ENCODE measurements around the gene RFWD3.
A peak's percentile ranks its signal among the peaks of the same experiment; 100 is the strongest.

Gene RFWD3

GRCh38 chr16:74637742-74638453 lies 28.8 kb downstream of the RFWD3 start:
- no peak overlapping the region for H3K4me3 ChIP-seq (ENCODE audit: low read depth, low read length)
- TF ChIP-seq CTCF (IDR thresholded peaks at IDR 0.05; ENCODE audit: control insufficient read depth, extremely low read depth, insufficient read depth) = no peak
- no peak for DNase-seq (ENCODE audit: low read depth)

DNA sequence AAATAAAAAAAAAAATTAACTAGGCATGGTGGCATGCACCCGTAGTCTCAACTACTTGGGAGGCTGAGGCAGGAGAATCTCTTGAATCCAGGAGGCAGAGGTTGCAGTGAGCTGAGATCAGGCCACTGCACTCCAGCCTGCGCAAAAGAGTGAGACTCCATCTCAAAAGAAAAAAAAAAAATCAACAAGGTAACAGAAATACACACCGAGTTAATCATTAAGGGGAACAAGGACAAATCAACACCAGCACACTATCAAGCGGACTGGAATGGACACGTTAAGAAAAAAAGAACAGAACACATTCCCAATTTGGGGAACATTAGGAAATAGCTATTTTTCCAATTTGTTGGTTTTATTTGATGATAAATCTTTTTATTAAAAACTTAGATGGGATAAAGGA lies 31.4 kb downstream of the RFWD3 start:
- no peak for DNase-seq (ENCODE audit: low read depth)
- TF ChIP-seq CTCF (IDR thresholded peaks at IDR 0.05; ENCODE audit: control insufficient read depth, extremely low read depth, insufficient read depth) = no peak
- H3K4me3 ChIP-seq (ENCODE audit: low read depth, low read length) = no peak overlapping the region

GRCh38 chr16:74633686-74634085 lies 33.0 kb downstream of the RFWD3 start:
- no peak overlapping the region for H3K4me3 ChIP-seq (ENCODE audit: low read depth, low read length)
- no peak for DNase-seq (ENCODE audit: low read depth)
- TF ChIP-seq CTCF (IDR thresholded peaks at IDR 0.05; ENCODE audit: control insufficient read depth, extremely low read depth, insufficient read depth) = no peak

DNA sequence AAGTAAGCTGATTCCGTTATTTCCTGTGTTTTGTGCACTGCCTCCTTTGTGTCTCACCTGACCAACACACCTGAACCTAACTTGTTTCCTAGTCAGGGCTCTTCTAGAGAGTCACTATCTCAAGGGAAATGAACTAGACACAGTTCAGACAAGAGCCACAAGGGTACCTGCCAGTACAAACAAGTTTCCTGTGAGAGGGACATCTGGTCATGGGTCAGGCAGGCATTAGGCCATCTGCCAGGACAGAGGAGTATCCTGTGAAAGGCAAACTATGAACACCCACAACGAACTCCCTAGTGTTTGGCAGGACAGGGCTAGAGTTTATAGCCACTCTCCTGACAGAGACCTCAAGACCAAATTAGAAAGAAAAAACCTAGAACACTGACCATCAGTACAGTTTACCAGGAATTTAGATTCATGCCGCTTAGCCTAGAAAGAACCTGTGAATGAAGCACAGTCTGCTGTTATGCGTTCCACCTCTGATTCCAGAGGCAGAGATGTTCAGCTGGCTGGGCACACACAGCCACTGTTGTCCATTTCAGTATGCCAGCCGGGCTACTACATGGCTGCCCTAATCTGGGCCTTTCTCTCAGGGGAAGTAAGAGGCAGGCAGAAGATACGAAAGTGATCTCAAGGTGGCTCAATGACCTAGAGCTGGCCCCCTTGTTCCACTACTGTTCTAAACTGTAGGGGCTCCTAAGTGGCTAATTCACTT lies 39.0 kb downstream of the RFWD3 start:
- no peak for TF ChIP-seq CTCF (IDR thresholded peaks at IDR 0.05; ENCODE audit: control insufficient read depth, extremely low read depth, insufficient read depth)
- peak; percentile 88 for DNase-seq (ENCODE audit: low read depth)
- H3K4me3 ChIP-seq (ENCODE audit: low read depth, low read length) = no peak overlapping the region

DNA sequence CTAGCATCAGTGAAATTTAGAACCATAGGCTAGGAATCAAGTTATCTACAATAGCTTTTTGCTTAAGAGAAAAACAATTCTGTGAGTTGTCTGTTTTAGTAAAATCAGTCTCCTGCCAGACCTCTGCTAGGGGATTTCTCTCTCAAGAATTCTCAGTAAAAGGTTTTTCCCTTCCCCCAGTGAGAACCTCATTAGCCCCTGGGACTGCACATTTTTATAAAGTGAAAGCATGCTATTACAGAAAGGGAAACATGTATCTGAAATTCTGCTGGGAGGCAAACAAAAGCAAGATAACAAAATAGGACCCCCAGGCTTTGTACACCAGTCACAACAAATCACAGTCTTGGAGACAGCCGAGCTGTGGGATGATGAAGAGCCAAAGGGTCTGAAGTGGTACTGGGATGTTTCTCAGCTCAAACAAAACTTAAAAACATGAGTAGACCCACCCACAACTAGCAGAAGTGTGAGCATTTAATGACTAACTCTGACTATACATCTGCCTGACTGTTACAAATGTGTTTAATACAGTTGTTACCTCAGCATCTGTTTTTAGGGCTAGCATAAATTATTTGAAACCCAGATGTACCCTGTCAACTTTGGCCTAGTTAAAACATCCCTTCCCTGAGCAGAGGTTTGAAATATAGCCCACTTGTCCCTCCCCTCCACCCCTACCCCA lies 39.8 kb downstream of the RFWD3 start:
- no peak overlapping the region for H3K4me3 ChIP-seq (ENCODE audit: low read depth, low read length)

More for the DNA sequence above, 39.8 kb downstream of the RFWD3 start:
- TF ChIP-seq CTCF (IDR thresholded peaks at IDR 0.05; ENCODE audit: control insufficient read depth, extremely low read depth, insufficient read depth) = no peak
- no peak for DNase-seq (ENCODE audit: low read depth)

Data from LNCaP clone FGC (cell line).